Right renal cortex interstitium (tissue), 3 donors: ENCODE measurements around the gene HOXA5. TPM values are rescaled to one million over a fixed set of nuclear protein-coding genes. Genes with fewer than 3 reads are reported as not detected.

ENCODE experiments used
- DNase-seq, 3 donors: peaks; one replicate each; pipeline ENCODE4 v3.0.0-alpha.2; 2013; ENCODE audit warnings: low read depth in 3 of 3, low spot score in 2 of 3
- polyA plus RNA-seq, 3 donors: library from polyadenylated mRNA; unstranded; fragments of 120-200 nt; gene quantifications; one replicate each; pipeline ENCODE4 v1.2.1, GENCODE V29; 2013; ENCODE audit not compliant: insufficient read length in 3 of 3

Gene HOXA5
- polyA plus RNA-seq, 3 donors: 59.7 to 73.7 (median 63.8) TPM

DNA sequence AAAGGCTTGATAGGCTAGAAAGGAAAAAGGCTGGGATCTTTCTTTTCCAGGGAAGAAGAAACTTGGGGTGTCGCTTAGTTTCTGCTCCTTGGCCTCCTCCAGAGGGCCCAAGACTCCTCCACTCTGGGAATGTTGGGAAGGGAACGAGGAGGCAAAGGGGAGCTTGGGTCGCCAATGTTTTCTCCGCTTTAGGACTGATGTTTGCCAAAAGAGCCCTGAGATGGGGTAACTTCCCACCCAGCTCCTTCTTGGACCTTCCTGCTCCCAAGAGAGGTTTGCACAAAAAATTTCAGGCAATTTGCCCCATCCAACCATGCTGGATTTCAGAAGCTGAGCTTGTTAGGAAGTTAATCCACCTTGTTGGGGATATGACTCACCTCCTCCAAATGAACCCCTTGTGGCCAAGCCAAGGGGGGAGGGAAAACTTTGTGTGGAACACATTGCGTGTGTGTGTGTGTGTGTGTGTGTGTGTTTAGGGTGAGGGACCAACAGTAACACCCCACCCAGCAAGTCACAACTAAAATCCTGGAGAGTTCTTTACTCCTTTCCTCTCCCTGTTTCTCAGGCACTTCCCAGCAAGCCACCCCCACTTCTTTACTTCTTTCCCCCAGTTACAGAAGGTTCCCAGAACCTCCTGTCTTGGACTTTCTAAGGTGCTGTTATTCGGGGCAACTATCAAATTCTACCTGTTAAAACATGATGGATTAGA is 32.3 kb downstream of the HOXA5 start:
- no peak for DNase-seq

DNA sequence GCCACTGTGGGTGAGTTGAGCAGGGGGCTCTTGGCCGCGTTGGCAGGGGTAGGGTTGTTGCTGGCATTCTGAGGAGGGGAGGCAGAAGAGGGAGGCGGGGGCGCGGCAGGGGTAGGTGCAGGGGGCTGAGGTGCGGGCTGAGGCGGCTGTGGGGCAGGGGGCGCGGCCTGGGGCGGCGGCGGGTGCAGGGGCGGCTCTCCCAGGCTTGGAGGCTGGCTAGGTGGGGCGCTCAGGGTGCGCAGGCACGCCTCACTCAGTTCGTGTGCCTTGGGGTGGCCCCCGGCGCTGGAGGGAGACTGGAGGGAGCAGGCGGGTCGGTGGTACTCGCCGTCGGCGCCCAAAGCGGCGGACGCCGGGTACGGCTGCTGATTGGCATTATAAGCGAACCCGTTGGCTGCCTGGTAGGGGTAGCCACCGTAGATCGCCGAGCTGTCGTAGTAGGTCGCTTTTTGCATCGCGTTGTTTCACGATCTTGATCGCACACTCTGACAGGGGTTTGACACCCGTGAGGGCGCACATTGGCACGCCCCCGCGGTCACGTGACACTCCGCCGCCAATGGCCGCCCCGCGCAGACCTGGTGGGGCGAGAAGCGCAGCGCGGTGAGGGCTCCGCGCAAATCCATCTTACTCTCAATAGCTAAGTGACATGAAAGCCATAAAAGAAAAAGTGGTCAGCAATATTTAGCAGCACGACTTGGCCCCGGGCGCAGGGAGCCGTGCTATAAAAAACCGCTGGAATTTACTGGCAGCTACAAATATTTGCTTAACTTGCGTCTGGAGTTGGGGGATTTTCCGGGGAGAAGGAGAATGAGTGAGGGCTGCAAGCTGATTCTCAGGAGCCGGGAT is 33.1 kb downstream of the HOXA5 start:
- no peak for DNase-seq

DNA sequence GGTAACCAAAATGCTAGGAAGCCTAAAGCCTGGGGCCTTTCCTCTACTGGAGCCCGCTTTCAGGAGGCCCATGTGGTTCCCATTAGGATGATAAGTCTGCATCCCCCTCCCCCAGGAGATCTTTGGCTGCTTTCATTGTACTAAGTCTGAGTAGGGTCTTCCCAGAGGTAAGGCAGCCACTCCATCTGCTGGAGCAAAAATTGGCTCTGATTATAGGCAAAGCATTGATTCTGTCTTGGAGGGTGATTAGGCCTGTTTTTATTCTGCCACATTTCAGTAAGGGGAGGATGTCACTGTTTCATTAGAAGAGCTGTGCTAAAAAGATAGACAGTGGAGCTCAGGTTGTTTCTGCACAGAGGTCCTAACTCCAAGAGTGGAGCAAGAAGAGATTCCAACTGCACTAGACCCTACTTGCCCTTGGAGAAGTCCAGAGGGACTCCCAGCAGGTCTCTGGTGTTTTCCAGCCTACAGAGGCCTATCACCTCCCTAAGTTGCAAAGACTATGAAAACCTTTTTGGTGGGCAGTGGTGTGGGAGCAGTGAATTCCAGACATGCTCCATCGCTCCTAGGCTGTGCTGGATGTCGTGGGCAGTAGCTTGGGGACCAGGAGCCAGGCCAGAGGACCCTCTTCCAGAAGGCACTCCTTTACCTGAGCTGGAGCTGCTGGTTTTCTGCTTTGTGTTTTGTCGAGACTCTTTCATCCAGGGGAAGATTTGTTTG is 33.9 kb downstream of the HOXA5 start:
- no peak for DNase-seq

DNA sequence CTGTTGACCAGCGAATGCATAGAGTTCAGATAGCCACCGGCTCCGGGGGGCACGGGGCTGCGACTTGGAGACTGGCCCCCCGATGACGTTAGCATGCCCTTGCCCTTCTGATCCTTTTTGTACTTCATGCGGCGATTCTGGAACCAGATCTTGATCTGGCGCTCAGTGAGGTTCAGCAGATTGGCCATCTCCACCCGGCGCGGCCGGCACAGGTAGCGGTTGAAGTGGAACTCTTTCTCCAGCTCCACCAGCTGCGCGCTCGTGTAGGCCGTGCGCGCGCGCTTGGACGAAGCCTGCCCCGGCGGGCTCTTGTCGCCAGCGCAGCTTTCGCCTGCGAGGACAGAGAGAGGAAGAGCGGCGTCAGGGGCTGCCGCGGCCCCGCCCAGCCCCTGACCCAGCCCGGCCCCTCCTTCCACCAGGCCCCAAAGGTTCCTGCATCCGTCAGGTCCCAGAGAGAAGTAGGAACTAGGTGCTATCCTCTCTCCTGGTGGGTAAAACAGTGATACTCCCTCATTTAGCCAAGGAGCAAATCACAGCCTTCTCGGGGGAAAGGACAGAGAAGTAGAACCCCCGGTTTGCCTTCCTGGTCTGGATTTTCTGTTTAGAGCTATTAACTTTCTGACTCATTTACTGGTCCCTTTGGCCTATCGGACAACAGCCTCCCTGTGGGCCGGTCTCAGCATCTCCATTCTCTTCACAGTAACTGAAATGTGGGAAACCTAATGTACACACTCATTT is 34.9 kb downstream of the HOXA5 start:
- no peak for DNase-seq

DNA sequence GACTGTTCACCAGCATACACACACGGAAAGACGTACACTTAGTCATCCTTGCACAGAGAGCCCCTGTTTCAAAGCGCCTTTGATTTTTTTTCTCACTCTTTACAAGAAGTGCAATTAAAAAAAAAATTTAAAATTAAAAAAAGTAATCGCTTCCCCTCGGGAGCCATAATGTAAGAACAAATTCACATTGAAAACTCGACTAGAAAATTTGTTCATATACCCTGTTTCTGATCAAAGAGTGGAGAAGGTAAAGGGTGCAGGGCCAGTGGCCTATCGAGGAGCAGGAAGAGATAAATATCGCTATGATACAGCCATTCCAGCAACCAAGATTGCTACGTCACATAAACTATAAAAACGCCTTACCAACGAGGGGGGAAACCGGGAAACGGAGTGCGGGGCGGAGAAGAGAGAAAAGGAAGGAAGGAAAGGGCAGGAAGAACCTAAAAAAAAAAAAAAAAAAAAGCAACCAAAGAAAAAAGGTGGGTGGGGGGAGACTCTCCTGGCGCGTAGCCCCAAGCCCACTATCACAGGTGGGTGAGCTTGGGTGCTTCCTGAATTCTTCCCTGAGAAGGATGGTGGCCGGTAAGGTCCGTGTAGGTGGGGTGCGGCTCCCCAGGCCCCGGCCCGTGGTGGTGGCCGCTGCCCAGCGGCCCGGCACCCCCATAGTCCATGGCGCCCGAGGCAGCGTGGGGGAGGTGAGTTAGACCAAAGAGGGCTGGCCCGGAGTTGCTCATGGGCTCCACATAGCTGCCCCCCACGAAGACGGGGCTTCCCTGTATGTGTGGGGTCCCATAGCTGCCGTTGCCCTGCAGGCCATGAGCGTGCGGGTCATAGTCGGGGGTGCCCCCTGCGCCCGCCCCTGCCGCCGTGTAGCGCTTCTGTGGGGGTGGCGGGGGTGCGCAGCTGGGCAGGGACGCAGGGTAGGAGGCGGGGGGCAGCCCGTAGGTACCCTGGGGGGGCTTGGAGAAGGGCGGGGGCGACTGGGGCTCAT is 35.8 kb downstream of the HOXA5 start:
- no peak for DNase-seq

DNA sequence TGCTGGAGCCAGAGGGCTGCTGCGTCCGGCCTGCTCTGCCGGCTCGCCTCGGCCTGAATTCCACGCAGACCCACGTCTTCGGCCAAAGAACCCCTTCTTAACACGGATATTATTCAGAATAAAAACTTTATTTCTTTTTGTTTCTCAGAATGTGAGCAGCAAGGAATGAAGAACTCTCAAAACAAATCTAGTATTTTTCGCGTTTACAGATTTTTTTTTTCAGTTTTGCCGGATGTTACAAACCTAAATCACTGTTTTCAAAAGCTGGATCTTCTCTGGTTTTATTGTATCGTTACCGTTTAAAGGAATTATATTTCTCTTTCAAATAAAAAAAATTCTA is 36.6 kb downstream of the HOXA5 start:
- DNase-seq: no peak

DNA sequence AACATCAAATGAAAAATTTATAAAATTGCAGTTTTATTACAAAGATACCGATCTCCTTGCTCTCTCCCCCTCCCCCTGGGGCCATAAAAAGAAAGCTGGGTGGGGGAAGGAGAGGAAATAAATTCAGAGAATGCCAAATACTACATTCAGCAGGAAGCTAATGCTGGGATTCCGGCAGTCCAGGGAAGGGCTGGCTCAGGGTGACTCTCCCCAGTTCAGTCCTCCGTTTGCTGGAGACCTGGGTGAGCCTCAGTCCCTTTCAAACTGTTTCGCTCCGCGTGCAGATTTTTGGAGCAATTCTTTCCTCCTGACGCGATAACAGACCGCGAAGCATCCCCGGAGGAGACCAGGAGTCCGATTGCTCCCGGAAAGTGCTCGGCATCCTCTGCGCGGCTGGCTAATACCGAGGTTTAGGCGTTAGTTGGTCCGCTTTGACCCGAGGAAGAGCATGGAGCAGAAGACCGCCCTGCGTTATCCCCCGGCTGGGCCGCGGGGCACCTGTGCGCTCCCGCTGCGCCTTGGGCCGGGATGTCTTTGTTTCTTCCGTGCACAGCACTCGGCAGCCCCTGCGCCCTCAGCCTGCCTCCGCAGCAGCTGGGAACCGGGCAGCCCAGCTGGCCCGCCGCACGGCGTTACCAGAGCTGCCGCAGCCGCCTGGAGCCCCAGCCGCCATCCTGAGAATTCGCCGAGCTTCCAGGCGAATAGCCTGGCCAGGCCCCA is 37.1 kb downstream of the HOXA5 start:
- DNase-seq: no peak

DNA sequence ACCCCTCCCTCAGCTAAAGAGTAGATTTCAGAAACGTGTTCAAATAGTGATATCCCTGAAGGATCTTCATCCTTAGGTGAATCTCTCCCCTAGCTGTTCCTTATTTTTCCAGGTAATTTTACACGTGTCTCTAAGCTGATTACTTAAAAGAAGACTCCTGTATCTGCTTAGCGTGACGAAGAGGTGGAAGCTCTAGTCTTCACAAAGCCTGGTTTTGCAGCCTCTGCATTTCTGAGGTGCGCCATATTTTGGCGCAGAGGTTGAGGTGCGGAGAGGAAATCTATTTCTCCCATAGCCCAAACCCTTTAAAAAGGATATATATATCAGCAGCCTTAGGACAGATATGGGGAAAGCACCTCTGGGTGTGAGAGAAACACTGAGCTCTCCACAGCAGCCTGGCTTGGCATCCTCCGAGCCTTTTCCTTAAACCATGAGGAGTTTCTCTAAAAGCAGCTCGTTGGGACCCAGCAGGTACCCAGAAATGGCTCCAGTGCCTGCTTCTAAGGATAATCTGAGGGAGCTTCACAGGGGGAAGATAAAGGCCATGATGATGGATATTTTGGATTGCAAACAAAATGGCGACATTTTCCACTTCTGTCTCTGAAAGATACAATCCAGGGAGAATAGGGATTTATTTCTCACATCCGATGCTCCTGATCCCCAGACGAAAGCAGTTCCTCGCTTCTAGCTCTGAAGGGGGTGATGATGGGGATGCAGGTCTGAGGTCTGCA is 38.0 kb downstream of the HOXA5 start:
- no peak for DNase-seq

DNA sequence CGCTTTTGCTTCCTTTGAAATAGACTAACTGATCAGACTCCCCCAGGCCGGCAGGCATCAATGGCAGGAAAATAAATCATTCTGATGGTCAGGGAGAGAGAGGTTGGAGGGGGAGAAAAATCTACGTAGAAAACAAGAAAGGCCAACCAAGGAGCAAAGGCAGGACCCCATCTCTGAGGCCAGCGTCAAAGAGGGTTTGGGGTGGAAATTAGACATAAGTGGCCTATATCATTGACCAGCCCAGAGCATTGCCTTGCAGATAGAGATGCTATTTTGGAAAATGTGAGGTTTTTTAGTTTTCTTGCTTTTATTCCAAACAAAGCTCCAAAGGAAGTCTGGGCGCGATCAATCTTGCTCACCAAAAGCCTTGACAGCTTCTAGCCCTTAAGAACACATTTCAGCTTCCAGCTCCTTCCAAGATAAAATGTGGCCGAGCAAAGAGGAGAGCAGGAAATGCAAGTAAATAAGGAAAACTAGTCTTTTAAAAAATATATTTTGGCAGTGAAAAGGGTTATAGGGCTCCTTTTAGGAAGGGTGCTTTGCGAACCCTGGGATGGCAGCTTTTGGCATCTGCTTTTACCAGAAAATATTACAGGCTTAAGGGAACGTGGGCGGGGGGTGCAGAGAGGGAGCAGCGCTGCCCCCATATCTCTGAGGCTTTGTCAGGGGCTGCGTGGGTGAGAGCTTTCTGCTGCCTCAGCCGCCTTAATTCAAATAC is 39.0 kb downstream of the HOXA5 start:
- peak; percentile 71 to 78 (median 73) for DNase-seq

DNA sequence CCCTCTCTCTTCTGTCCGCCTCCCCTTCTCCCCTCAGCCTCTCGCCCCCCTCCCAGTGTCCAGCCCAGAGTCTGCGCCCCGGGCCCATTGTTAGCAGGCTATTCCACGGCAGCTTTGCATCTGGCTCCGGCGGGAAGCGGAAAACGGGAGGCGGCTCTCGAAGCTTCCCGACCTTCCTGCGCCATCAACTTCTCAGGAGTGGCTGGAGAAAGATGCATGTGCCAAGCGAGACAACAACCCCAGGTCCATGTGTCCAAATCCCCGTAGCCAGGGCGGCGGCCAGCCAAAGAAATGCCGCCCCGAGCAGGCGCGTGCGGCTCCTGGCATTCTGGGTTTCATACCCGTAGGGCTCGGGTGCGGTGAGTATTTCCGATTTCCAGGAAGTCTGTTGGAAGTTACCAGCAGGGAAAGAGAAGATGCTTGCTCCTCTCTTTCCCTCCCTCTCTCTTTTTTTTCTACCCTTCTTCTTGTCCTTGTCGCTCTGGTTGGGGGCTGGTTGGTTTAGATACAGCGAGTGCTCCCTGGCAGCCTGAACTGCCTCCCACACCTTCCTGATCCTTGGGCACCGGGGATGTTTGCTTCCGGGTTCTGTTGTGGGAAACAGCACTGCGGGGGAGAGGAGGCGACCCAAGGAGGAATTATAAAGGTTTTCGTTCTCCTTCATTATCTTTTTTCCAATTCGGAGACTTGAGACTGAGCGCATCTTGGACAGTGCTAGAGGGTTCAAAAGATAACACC is 39.8 kb downstream of the HOXA5 start:
- peak; percentile 31 to 40 (median 39) for DNase-seq

DNA sequence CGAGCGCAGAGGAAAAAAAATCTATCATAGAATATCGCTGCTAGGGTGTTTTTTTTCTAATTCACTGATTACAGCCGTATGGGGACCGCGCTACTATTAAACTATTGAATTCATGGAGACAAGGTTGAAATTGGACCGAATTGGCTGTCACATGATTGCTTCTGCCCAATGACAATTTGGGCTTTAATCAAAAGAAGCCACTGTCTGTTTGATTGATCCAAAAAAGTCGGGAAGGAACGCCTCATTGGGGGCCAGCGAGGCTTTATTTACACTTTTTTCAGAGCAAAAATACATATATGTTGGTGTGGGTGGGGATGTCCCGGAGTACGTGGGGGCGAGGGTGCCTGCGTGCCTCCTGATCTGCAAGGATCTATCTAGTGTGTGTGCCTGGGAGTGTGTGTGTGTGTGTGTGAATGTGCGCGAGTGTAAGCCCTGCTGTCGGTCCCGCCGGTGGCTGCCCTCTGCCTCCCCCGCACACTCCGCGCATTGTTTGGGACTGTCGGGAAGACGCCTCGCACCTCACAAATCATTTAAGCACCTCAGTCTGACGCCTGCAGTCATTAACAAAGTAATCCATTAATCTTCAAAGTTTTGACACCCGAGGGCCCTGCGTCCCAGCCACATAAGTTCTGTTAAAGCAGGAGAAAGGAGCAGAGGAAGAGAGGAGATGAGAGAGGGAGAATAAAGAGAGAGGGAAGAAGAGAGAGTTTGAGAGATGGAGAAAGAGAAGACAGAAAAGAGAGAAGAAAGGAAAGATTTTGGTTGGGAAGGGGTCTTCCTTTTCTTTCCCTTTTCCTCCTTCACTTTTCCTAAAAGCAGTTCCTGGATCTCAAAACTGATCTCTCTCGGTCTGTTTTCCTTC is 40.7 kb downstream of the HOXA5 start, which contains the start of gene HOXA2:
HOXA2 (minus strand) TSS at position 103 of the 862 bp plus-strand sequence. CDS start 183 bp downstream, outside the sequence.
- peak; percentile 62 to 64 (median 62) for DNase-seq

DNA sequence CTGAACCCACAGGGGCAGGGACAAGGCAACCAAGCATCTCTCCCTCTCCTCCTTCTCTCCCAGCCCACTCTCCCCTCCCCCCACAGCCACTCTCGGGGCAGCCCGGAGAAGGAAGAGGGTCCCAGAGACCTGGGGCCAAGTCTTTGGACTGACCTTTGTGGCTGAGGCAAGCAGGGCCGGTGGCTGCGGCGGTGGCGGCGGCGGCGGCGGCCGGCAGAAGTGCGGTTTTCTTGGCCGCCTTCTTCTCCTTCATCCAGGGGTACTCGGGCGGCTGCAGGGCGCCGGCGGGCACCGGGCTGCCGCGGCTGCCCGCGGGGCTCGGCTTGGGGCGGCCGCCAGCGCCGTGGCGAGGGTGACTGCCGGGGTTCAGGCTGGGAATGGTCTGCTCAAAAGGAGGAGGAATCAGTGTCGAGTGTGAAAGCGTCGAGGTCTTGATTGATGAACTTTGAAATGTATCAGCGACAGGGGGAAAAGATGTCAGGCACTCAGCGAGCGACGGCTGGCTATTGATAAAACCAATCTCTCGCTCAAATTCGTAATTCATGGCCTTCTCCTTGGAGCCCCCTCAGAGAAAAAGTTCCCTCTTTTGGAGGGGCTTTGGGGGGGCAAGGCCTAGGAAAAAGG is 41.4 kb downstream of the HOXA5 start:
- peak in 1 of 3 donors; percentile 32 for DNase-seq

DNA sequence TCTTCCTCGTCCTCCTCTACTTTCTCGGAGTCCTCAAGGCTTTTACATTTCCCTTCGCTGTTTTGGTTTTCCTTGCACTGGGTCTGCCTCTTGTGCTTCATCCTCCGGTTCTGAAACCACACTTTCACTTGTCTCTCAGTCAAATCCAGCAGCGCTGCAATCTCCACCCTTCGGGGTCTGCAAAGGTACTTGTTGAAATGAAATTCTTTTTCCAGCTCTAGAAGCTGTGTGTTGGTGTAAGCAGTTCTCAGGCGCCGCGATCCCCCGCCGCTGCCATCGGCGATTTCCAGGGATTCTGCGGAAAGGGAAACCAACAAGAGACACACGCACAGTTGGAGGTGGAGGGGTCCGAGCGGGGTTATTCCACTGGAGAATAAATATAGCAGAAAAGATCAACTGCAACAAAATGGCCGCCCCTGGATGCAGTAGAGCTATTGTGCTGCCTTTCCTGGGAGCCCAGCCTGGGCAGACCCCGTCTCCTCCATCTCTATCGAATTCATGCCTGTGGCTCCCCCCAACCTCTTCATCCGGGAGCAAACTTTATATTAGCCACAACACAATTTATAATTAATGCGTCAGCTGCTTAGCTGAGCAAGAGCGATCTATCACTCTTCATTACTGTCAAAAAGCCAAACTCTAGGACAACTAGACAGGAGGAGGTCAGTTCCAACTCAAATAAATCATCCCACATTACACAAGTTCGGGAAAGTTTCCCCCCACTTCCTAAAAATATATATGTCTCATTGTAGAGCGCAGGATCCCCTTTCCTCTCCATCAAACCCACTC is 42.1 kb downstream of the HOXA5 start:
- peak; percentile 70 to 80 (median 72) for DNase-seq

DNA sequence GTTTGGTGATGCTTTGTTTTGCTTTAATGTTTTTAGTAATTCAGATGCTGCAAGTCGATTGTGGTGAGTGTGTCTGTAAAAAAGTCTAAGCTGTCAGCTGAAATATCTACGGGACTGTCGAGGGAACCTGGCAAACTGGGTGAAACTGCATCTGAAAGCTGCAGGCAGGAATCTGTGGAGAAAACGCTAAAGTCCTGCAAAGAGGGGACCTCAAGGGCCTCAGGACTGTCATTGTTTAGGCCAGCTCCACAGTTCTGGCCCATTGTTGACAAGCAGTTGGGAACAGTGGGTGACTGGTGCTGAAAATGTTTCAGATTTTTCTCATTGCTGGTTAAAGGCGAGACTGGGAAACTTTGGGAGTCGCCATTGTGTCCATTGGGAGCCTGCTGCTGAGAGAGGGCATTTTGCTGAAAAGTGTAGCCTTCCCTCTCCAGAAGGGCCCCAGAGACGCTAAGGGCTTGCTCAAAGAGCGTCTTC is 42.7 kb downstream of the HOXA5 start:
- peak in 2 of 3 donors; percentile 19 to 48 for DNase-seq
